GM18499 (cell line): ENCODE data around the gene IDH3B.

ENCODE experiments used
- ATAC-seq: cut with Tn5 transposase; IDR thresholded peaks from one replicate; pipeline ENCODE4 v1.9.1; 2021; ENCODE audit warnings: moderate number of reproducible peaks; ENCODE audit not compliant: insufficient read depth, unreplicated experiment

Gene IDH3B

DNA sequence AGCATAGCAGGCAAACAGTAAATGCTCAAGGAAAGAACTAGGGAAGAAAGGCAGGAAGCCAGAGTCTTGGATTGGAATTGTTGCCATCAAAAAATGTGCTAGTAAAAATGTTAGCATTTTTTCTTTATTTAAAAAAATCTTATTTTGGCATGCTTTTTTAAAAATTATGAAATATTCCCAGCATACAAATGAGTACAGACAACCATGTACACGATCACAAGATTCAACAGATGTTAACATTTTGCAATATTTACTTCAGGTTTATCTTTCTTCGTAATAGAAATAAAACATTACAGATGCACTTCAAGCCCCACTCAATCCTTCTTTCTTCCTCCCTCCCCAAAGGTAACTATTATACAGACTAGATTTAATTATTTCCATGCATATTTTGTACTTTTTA, 39.0 kb downstream of the IDH3B start:
- ATAC-seq, result no peak

- ATAC-seq, result no peak
Observed at GRCh38 chr20:2624190-2624589, 39.8 kb downstream of the IDH3B start.

- no peak for ATAC-seq
Observed at GRCh38 chr20:2619961-2620595, 43.9 kb downstream of the IDH3B start.

GRCh38 chr20:2619337-2619736, 44.7 kb downstream of the IDH3B start:
- no peak for ATAC-seq

DNA sequence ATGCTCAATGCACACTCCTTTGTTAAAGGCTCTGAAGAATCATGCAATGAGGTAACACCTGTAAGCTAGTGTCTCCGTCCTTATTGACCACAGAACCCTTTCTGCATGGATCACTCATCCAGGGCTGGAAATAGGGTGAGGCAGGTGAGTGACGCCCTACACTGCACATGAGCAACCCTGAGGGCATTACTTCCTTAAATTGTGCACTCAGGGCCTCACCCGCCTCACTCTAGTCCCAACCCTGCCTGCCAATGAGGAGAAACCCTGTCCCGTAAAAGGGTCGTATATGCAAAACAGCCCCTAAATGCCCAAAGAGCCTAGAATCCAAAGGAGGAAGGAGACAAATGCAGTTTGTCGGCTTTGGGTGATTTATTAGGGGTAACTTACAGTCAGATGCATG, 45.2 kb downstream of the IDH3B start:
- no peak for ATAC-seq

- ATAC-seq, result no peak
Observed at GRCh38 chr20:2617099-2617714, 46.8 kb downstream of the IDH3B start.

GRCh38 chr20:2616634-2617033, 47.4 kb downstream of the IDH3B start:
- no peak for ATAC-seq

DNA sequence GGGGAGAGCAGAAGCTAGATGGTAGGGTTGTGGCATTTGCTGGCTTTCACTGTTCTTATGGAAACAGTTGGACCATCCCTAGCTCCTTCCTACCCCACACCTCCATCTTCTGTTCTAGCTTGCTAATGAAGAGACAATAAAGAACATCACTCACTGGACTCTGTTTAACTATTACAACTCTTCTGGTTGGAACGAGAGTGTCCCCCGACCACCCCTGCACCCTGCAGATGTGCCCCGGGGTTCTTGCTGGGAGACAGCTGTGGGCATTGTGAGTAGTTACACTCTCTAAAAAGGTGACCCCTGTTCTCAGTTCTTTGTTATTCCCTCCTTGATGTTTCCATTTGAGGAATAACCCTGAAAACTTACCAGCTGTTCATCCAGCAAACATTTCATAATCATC, 51.9 kb downstream of the IDH3B start:
- no peak for ATAC-seq

GRCh38 chr20:2610941-2611720, 52.9 kb downstream of the IDH3B start:
- ATAC-seq, result no peak

- no peak for ATAC-seq
Observed at GRCh38 chr20:2610326-2610725, 53.7 kb downstream of the IDH3B start.
